Natural killer cell (primary cell): ENCODE data around the gene AUTS2. TPM values are rescaled to one million over a fixed set of nuclear protein-coding genes. Genes with fewer than 3 reads are reported as not detected.

Experiments
- ATAC-seq, 3 donors: fragments of 150-1000 bp in 2 of 3; fragments of 200-7000 bp in 1 of 3; cut with Tn5 transposase; 1 replicate in 1 of 3; 2 replicates in 2 of 3; pipeline ENCODE4 v1.10.0; 2021; ENCODE audit warnings: mild to moderate bottlenecking in 2 of 3, moderate library complexity in 2 of 3
- DNase-seq, 2 donors: peaks; one replicate each; pipeline versions ENCODE4 v3.0.0 to v3.0.0-alpha.2; 2013 to 2021; ENCODE audit warnings: mixed read lengths in 1 of 2
- H3K27ac ChIP-seq: one replicate; pipeline ENCODE4 v1.5.1; 2013; ENCODE audit warnings: mild to moderate bottlenecking, low read length
- H3K27me3 ChIP-seq: one replicate; pipeline ENCODE4 v1.6.1; 2013; ENCODE audit warnings: low read length; ENCODE audit not compliant: control insufficient read depth, insufficient read depth
- H3K36me3 ChIP-seq: one replicate; pipeline ENCODE4 v1.6.1; 2013; ENCODE audit warnings: low read length; ENCODE audit not compliant: control insufficient read depth, insufficient read depth
- H3K4me1 ChIP-seq: one replicate; pipeline ENCODE4 v1.6.1; 2013; ENCODE audit warnings: low read length; ENCODE audit not compliant: control insufficient read depth, insufficient read depth
- H3K4me3 ChIP-seq: one replicate; pipeline ENCODE4 v1.5.1; 2013; ENCODE audit warnings: low read length
- H3K9me3 ChIP-seq: one replicate; pipeline ENCODE4 v1.6.1; 2013; ENCODE audit warnings: low read length; ENCODE audit not compliant: control insufficient read depth, insufficient read depth
- H3K27ac Mint-ChIP-seq, 2 donors: one replicate each; pipeline ENCODE4 v1.8.0; 2022; ENCODE audit warnings: mild to moderate bottlenecking in 2 of 2, mixed read lengths in 2 of 2, moderate library complexity in 1 of 2
- H3K27me3 Mint-ChIP-seq, 2 donors: one replicate each; pipeline ENCODE4 v1.8.0; 2022; ENCODE audit warnings: low read depth in 2 of 2, mixed read lengths in 2 of 2
- H3K36me3 Mint-ChIP-seq: one replicate; pipeline ENCODE4 v1.8.0; 2022; ENCODE audit warnings: mixed read lengths
- H3K4me1 Mint-ChIP-seq, 2 donors: one replicate each; pipeline ENCODE4 v1.8.0; 2022; ENCODE audit warnings: mixed read lengths in 2 of 2
- H3K4me3 Mint-ChIP-seq: one replicate; pipeline ENCODE4 v1.8.0; 2022; ENCODE audit warnings: mild to moderate bottlenecking, moderate library complexity, mixed read lengths
- H3K9me3 Mint-ChIP-seq, 2 donors: one replicate each; pipeline ENCODE4 v1.8.0; 2022; ENCODE audit warnings: mixed read lengths in 2 of 2
- WGBS: methylation state at CpG from one replicate; pipeline ENCODE4 v1.1.7; 2013; ENCODE audit warnings: missing lambda C conversion rate; ENCODE audit not compliant: insufficient coverage; 5-methylcytosine and 5-hydroxymethylcytosine counted together
- intact Hi-C: fragments of 100-400 bp; cut with micrococcal nuclease; formaldehyde crosslinking; loops from one replicate; pipeline ENCODE4 v1.14.2; 2022
- total RNA-seq, 4 donors: library from RNA; stranded (reverse); fragments of 120-200 nt in 1 of 4; gene quantifications; one replicate each; pipeline versions ENCODE4 v1.2.3 to v1.2.4, GENCODE V29; 2013 to 2022
- TF ChIP-seq, protein P1 (sequence below): fragments of 200-600 bp; IDR thresholded peaks from one replicate; pipeline ENCODE4 v1.8.0; 2022; ENCODE audit warnings: antibody characterized with exemption

The AUTS2 gene
- total RNA-seq, 3 donors from 2014 or later (not counting 1 experiment from before 2014, with no cell fraction given): 147 to 197 (median 155) TPM

DNA sequence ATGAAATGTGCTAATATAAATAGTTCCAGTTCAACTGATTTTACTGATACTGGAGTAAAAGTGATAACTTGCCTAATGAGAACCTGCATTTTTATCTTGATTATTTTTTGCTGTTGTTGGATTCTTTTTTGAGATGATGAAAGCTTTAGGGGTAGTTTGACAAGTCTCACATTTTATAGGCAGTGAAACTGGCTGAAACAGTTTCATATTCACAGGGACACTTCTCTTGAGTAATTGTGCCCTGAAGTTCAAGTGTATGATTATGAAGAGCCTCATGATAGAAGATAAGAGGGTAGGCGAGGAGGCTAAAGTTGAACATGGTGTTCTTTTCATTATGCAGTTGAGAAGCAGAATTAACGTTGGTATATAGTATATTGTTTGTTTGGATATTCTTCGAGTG, 5.1 kb downstream of the AUTS2 start:
- DNase-seq (no peak), ATAC-seq (no peak)
- TF ChIP-seq, protein P1, sequence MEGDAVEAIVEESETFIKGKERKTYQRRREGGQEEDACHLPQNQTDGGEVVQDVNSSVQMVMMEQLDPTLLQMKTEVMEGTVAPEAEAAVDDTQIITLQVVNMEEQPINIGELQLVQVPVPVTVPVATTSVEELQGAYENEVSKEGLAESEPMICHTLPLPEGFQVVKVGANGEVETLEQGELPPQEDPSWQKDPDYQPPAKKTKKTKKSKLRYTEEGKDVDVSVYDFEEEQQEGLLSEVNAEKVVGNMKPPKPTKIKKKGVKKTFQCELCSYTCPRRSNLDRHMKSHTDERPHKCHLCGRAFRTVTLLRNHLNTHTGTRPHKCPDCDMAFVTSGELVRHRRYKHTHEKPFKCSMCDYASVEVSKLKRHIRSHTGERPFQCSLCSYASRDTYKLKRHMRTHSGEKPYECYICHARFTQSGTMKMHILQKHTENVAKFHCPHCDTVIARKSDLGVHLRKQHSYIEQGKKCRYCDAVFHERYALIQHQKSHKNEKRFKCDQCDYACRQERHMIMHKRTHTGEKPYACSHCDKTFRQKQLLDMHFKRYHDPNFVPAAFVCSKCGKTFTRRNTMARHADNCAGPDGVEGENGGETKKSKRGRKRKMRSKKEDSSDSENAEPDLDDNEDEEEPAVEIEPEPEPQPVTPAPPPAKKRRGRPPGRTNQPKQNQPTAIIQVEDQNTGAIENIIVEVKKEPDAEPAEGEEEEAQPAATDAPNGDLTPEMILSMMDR: no peak
- 58% methylated on average over 3 of the region's 3 CpGs for WGBS
- Mint-ChIP-seq H3K9me3 (no peaks in the 10 kb centered on the region), H3K4me1 (peaks cover 0 to 8% of the 10 kb centered on the region in 2 donors), H3K36me3 (no peaks in the 10 kb centered on the region), H3K27me3 (peaks cover 0 to 10% of the 10 kb centered on the region in 2 donors), H3K4me3 (no peak overlapping the region), H3K27ac (no peak overlapping the region)
- H3K9me3 ChIP-seq: no peaks in the 10 kb centered on the region
- no peaks in the 10 kb centered on the region for H3K36me3 ChIP-seq
- H3K27me3 ChIP-seq: peaks cover 5% of the 10 kb centered on the region
- H3K4me3 ChIP-seq: no peak overlapping the region
- no peak overlapping the region for H3K27ac ChIP-seq
- intact Hi-C loops: loop anchor here (5.0 kb wide), 2 partner anchors 199 to 459 kb away; no protein-coding TSS in a partner anchor
- H3K4me1 ChIP-seq: peaks cover 35% of the 10 kb centered on the region

DNA sequence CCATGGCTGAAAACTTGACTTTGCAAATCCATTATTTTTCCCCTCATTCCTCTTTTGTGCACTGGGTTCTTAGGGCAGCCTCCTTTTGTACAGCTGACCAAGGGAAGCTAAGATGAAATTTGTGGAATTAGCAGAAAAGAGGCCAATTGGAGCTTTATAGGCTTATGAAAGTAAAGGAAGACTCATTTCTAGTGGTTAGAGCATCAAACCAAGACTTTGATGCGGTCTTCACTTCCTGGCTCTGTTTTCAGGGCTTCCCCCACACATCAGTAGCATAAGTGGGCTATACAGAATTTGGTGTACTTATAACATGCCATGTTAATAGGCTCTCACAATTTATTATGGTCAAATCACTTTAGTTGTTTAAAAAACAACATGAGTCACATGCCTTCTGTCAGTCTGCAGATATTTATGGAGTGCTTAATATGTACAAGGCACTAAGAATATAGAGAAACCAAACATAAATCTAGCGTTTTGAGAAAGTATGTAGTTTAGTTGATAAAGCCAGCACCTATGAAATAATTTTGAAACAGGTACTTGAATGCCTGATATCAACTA, 5.7 kb downstream of the AUTS2 start:
- H3K27ac Mint-ChIP-seq: no peak overlapping the region
- no peak overlapping the region for H3K27ac ChIP-seq
- peaks cover 0 to 8% of the 10 kb centered on the region in 2 donors for H3K4me1 Mint-ChIP-seq
- intact Hi-C loops: loop anchor here (2.0 to 5.0 kb wide), 3 partner anchors 47 to 458 kb away; no protein-coding TSS in a partner anchor
- H3K4me3 ChIP-seq: no peak overlapping the region
- H3K4me3 Mint-ChIP-seq: no peak overlapping the region
- no peaks in the 10 kb centered on the region for H3K36me3 Mint-ChIP-seq
- DNase-seq: peak in 1 of 2 donors; percentile 77
- TF ChIP-seq, protein P1: no peak
- no peaks in the 10 kb centered on the region for H3K36me3 ChIP-seq
- H3K27me3 ChIP-seq: peaks cover 5% of the 10 kb centered on the region
- H3K27me3 Mint-ChIP-seq: peaks cover 0 to 10% of the 10 kb centered on the region in 2 donors
- peak; percentile 73 to 89 (median 75) for ATAC-seq
- no peaks in the 10 kb centered on the region for H3K9me3 ChIP-seq
- H3K9me3 Mint-ChIP-seq: no peaks in the 10 kb centered on the region
- H3K4me1 ChIP-seq: peaks cover 31% of the 10 kb centered on the region
- 36% methylated on average over 1 of the region's 2 CpGs for WGBS

DNA sequence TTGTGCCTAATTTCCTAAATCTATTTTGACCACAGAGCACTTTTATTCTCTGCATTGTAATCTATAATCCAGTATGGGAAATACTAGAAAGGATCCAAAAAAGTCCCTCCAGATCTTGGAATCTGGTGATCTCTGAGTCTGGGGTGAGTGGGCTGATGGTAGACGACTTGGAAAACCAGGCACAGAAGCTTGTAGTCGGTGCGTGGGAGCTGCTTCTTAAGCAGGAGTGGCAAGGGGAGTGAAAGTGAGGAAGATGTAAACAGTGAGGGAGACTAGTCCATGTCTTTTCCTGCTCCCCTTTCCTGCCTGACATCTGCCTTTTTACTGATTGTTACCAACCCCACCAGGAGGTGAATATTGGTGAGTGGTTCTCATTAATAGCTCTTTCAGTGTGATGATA, 6.8 kb downstream of the AUTS2 start:
- H3K4me3 Mint-ChIP-seq: no peak overlapping the region
- no peak overlapping the region for H3K27ac Mint-ChIP-seq
- TF ChIP-seq, protein P1: no peak
- Histone ChIP-seq H3K4me3 (no peak overlapping the region), H3K36me3 (no peaks in the 10 kb centered on the region), H3K27me3 (peaks cover 5% of the 10 kb centered on the region), H3K27ac (no peak overlapping the region), H3K9me3 (no peaks in the 10 kb centered on the region), H3K4me1 (peaks cover 22% of the 10 kb centered on the region)
- H3K4me1 Mint-ChIP-seq: peaks cover 0 to 5% of the 10 kb centered on the region in 2 donors
- 98% methylated on average over 3 of the region's 3 CpGs for WGBS
- no peaks in the 10 kb centered on the region for H3K36me3 Mint-ChIP-seq
- no peak for ATAC-seq
- no peaks in the 10 kb centered on the region for H3K9me3 Mint-ChIP-seq
- intact Hi-C loops: loop anchor here (2.0 kb wide), 1 partner anchor 46 kb away; no protein-coding TSS in a partner anchor
- no peak for DNase-seq
- peaks cover 0 to 9% of the 10 kb centered on the region in 2 donors for H3K27me3 Mint-ChIP-seq
